ENCODE measurements around the gene UGT1A8.
"Not testable (repeated sequence)": the region's sequence is repeated elsewhere in the genome, so short reads cannot be mapped to it uniquely, and the experiment has no call there.

UGT1A8 gene

GRCh38 chr2:233643128-233643527 lies 25.7 kb downstream of the UGT1A8 start:
- DNase-seq (ENCODE audit: low read depth): peak; percentile 15

DNA sequence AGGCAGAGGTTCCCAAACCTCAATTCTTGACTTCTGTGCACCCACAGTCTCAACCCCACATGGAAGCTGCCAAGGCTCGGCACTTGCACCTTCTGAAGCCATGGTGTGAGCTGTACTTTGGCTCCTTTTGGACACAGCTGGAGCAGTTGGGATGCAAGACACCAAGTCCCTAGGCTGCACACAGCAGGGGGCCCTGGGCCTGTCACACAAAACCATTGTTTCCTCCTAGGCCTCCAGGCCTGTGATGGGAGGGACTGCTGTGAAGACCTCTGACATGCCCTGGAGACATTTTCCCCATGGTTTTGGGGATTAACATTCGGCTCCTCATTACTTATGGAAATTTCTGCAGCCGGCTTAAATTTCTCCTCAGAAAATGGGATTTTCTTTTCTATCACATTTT lies 28.6 kb downstream of the UGT1A8 start:
- not testable (repeated sequence) for DNase-seq (ENCODE audit: low read depth)

GRCh38 chr2:233650981-233651380 lies 33.5 kb downstream of the UGT1A8 start:
- no peak for DNase-seq (ENCODE audit: low read depth)

DNA sequence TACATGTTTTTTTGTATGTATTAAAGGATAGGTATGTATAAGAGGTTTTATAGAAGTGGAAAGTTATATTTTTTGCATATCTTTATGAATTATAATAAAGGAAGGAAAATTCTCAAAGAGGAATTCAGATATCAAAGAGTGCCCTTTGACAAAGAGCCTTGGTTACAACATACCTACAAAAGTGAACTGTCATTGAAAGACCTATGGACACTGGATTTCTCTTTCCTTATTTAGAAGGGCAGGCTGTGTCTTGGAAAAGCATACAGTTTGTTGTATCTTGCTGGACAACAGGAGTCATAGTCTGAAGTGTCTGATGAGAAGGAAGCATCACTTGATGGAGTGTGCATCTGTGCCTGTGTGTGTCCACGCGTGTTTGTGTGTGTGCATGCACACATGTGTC lies 34.0 kb downstream of the UGT1A8 start:
- no peak for DNase-seq (ENCODE audit: low read depth)

DNA sequence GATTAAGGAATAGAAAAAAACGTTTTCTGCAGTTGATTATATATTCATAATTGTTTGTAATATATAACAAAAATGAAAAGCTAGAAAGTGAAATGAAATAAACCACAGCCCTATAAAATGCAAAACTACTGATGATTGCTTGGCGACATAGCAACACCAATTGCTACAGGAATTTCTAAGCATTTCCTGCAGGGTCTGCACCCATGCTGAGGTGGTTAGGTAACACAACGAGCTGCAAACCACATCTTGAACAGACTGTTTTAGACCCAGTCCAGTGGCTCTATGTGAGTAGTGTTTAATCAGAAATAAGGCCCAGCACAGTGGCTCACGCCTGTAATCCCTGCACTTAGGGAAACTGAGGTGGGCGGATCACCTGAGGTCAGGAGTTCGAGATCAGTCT lies 37.1 kb downstream of the UGT1A8 start:
- DNase-seq (ENCODE audit: low read depth): no peak

GRCh38 chr2:233655043-233655442 lies 37.6 kb downstream of the UGT1A8 start:
- no peak for DNase-seq (ENCODE audit: low read depth)

DNA sequence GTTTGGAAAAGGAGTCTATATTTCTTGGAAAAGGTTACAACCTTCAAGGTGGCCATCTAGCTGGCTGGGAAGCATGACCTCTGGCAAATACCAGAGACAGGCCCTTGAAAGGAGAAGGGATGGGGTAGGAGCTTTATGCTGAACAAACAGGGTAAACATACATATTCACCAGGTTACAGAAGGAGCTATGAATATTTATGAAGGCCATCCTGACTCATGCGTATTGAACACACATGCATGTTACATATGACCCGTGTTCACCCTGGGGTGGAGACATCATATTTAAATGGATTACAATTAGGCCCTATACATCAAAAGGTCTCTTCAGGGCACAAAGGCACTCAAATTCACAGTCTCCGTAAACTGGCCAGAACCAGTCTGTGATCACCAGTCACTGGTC lies 38.5 kb downstream of the UGT1A8 start:
- DNase-seq (ENCODE audit: low read depth): not testable (repeated sequence)

DNA sequence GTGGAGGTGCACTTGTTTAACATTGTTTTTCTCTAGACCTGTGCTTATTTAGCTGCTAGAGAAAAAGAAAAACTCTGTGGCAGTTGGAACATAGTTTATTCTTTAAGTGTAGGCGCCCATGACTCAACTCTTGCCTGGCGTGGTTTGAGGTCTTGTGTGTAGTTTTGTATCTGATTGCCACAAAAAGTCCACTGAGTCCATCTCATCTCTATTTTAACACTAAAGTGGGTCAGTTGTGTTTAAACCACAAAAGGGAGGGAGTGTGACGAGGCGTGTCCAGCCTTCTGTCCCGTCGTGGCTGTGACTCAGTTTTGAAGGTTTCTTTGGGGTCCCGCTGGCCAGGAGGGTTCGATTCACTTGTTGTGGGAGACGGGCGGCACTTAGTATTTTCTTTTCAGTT lies 39.0 kb downstream of the UGT1A8 start:
- no peak for DNase-seq (ENCODE audit: low read depth)

- no peak for DNase-seq (ENCODE audit: low read depth)
Measured at GRCh38 chr2:233658610-233659009, 41.2 kb downstream of the UGT1A8 start.

DNA sequence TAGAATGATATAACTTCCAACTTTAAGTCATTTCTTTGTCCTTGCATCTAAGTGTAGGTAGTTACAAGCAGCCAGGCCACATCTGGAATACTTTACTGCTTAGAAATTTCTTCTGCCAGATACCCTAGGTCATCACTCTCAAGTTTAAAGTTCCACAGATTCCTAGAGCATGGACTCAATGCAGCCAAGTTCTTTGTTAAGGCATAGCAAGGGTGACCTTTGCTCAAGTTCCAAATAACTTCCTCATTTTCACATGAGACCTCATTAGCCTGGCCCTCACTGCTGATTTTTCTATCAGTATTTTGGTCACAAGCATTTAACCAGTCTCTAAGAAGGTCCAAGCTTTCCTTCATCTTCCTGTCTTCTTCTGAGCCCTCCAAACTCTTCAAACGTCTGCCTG lies 46.5 kb downstream of the UGT1A8 start:
- peak; percentile 73 for DNase-seq (ENCODE audit: low read depth)

DNA sequence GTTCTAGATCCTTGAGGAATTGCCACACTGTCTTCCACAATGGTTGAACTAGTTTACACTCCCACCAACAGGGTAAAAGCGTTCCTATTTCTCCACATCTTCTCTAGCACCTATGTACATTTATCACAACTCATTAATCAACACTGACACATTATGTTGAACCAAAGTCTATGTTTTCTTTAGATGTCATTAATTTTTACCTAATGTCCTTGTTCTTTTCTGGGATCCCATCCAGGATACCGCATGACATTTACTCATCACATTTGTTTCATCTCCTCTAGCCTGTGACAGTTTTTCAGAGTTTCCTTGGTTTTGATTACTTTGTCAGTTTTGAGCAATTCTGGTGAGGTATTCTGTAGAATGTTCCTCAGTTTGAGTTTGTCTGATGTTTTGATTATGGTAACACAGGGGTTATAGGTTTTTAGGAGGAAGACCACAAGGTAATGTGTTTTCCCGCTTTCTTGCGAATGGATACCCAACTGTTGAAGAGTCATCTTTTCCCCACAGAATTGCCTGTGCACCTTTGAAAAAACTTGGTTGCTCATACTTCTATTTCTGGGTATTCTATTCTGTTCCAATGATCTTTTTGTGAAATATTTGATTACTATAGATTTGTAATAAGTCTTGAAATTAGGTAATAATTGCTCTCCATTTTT lies 51.3 kb downstream of the UGT1A8 start:
- no peak for DNase-seq (ENCODE audit: low read depth)

DNA sequence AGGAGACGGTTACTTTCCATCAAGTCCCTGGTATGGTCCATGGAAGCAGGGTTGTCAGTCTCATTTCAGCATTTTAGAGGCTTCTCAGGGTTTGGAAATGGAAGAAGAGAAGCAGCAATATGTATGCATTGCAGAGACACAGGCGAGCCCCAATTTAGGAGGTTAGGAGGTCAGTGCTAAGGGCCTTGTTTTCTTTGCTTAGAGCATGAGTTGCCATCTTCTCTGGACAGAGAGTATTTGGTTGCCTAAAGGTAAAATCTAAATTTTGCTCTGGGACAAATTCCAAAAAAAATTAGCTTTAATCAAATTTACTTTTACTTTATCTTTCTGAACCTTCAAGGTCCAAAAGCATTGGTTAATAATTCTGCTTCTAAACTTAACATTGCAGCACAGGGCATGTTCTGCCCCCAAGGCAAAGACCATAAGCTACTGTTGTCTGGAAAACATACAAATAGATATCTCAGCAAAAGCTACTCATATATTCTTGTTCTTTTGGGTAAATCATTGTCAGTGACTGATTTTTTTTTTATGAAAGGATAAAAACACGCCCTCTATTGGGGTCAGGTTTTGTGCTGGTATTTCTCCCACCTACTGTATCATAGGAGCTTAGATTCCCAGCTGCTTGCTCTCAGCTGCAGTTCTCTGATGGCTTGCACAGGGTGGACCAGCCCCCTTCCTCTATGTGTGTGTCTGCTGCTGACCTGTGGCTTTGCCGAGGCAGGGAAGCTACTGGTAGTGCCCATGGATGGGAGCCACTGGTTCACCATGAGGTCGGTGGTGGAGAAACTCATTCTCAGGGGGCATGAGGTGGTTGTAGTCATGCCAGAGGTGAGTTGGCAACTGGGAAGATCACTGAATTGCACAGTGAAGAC lies 54.1 kb downstream of the UGT1A8 start, which contains the start of gene UGT1A9:
UGT1A9 (plus strand) TSS at position 609 of the 872 bp plus-strand sequence; CDS start at position 646, 37 bp downstream.
- DNase-seq (ENCODE audit: low read depth): no peak

GRCh38 chr2:233672886-233673285 lies 55.5 kb downstream of the UGT1A8 start:
- no peak for DNase-seq (ENCODE audit: low read depth)

DNA sequence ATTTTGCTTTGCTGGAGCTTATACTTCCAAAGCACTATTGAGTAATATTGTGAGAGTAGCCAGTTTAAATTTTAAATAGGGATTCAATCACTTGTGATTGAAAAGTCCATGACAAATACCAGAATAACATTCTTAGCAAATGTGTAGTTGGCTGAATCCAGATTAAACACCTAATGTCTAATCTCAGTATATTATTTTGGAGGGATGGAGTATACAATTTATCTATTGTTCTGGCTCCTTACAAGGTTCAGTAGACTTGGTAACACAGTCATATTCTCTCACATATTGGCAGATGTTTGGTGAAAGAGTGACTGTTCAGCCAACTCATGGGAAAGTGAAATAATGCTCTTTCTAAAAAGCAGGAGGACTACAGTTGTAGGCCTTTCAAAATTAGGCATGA lies 56.5 kb downstream of the UGT1A8 start:
- no peak for DNase-seq (ENCODE audit: low read depth)

DNA sequence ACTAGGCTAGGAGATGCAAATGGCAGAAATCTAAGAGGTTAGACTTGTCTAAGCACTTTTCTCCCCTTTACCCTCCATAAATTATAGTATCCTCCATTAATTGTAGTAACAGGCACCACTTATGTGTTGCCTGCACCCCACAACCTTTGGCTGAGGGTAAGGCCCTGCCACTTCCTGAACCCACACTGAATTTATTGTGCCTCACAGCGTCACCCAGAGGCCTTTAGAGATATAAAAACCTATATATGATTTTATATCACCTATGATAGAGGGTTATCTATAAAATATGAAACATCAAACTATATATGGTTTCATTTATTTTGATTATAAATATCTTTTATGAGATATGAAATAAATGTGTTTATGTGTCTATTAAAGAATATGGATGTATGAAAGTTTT lies 56.9 kb downstream of the UGT1A8 start:
- DNase-seq (ENCODE audit: low read depth): no peak

DNA sequence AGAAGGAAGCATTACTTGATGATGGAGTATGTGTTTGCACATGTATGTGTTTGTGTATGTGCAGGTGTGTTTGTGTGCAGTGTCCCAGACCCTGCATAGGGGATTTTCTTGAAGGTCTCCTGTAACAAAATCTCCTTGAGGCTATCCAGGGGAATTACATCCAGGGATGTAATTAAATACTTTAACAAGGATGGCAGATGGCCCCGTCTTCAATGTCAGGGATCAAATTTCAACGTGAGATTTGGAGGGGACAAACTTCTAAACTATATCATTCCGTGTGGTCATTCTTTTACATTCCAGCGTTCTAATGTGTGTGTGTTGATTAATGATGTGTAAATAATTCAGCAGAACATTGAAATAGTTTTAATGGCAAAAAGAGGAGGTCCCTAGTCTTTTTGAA lies 57.6 kb downstream of the UGT1A8 start:
- DNase-seq (ENCODE audit: low read depth): peak; percentile 11

DNA sequence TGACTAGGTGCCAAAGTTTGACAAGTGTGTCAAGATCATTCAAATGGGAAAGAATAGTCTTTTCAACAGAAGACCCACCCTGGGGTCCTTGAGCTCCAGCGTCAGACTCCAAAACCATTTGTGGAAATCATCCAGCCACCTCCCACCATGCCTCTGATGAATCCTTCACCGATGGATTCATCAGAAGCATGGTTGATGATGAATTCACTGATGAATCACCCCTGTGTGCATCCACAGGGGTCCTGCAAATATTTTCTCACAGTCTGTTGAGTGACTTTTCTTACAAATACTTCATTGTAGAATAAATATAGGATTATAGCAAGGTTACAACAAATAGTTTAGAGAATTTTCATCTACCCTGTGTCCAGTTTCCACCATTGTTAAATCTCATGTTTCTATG lies 58.6 kb downstream of the UGT1A8 start:
- peak; percentile 72 for DNase-seq (ENCODE audit: low read depth)

- DNase-seq (ENCODE audit: low read depth): no peak
Measured at GRCh38 chr2:233679196-233679595, 61.8 kb downstream of the UGT1A8 start.

DNA sequence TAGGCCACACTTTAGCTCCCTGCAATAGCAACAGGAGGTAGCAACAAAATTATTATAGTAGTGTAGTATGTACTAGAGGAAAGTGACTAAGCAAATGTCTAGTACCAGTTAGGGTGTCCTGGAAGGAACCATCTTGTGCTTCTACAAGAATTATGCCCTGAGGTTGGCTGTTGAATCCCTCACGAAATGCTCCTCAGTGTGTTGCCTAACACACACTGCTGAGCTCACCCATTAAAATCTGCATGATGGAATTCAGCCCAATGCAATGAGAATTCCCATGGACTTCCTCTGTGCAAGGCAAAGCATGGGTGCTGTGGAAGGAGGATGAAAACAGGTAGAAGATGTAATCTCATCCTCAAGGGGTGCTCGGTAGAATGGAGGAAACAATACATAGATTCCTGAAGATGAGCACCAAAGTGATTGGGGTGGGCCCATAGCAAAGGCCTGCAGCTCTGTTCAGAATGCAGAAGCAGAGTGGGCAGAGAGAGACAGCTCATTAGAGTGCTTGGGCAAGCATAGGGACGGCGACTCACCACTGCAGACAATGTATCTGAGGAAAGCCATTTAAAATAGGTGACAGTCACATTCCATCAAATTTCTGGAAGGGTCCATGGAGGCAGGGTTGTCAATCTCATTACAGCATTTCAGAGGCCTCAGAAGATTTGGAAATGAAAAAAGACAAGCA lies 63.1 kb downstream of the UGT1A8 start:
- peak; percentile 65 for DNase-seq (ENCODE audit: low read depth)

DNA sequence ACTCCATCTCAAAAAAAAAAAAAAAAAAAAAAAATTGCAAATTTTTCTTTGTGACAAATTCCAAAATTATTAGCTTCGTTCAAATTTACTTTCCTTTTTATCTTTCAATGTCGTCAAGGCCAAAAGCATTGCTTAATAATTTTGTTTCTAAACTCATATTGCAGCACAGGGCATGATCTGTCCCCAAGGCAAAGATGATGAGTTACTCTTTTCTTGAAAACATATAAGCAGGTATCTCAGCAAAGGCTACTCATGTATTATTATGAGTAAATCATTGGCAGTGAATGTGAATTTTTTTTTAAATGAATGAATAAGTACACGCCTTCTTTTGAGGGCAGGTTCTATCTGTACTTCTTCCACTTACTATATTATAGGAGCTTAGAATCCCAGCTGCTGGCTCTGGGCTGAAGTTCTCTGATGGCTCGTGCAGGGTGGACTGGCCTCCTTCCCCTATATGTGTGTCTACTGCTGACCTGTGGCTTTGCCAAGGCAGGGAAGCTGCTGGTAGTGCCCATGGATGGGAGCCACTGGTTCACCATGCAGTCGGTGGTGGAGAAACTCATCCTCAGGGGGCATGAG lies 64.2 kb downstream of the UGT1A8 start, which contains the start of gene UGT1A7:
UGT1A7 (plus strand) TSS at position 381 of the 579 bp plus-strand sequence; CDS start at position 418, 37 bp downstream.
- no peak for DNase-seq (ENCODE audit: low read depth)

DNA sequence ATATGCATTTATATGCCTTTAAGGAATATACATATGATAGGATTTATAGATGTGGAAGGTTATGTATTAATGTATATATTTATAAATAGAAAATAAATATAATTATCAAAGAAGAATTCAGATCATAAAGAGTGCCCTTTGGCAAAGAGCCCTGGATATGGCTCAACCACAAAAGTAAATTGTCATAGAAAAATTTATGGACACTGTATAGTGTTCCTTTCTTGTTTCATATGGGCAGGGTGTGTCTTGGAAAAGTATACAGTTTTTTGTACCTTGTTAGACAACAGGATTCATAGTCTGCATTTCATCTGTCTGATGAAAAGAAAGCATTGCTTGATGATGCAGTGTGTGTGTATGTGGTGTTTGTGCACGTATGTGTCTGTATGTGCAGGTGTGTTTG lies 67.2 kb downstream of the UGT1A8 start:
- no peak for DNase-seq (ENCODE audit: low read depth)

- DNase-seq (ENCODE audit: low read depth): no peak
Measured at GRCh38 chr2:233686928-233687327, 69.5 kb downstream of the UGT1A8 start.
